Amygdala (tissue), 56 donors: Measurements from ENCODE around the gene DVL2.

Experiments used
- DNase-seq, 56 donors: peaks; one replicate each; lab custom pipeline; 2025; lab: John Stamatoyannopoulos, UW

DVL2 gene

GRCh38 chr17:7234083-7234951 lies at the start of gene DVL2:
Gene DVL2 (minus strand): TSS chr17:7234517. CDS start chr17:7234262, 255 bp downstream.
- DNase-seq: peak; percentile 46 to 98 (median 91)

- DNase-seq: no peak
Measured at GRCh38 chr17:7283471-7284216, 49.3 kb upstream of the DVL2 start.

GRCh38 chr17:7282752-7283321 lies 48.5 kb upstream of the DVL2 start:
- DNase-seq: no peak

DNA sequence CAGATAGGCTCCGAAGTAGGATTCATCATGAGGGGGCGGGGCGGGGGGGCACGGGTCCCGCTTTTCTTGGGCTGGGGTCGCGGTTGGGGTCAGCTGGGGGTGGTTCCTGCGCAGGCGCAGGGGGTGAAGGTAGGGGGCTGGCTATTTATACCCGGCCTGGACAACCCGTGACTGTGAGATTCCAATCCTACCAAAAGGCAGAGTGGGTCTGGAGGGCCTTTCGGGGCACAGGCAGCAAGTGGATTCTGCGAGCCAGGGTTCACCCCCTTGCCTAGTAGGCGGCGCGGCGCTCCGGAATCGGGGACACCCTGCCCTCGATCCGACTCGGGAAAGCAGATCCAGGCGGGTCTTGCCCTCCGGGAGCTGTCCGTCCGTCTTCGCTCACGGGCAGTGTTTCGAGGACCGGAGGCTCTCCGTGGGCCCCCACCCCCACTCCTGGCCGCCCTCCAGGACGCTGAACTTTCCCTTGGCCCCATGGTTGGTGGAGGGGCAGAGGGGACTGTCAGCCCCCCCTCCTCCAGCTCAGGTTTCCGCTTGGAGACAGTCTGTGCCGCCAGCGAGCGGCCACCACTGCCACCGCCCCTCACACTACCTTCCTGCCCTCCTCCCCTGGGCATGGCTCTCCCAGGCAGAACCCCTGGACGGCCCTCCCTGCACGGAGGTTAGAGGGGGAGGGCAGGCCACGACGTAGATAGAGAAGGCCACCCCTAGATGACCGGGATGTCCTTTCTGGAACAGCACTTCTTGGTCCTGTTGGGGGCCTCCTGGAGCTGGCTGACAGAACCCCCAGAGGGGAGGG lies 47.8 kb upstream of the DVL2 start:
- DNase-seq: peak in 1 of 56 donors; percentile 25

DNA sequence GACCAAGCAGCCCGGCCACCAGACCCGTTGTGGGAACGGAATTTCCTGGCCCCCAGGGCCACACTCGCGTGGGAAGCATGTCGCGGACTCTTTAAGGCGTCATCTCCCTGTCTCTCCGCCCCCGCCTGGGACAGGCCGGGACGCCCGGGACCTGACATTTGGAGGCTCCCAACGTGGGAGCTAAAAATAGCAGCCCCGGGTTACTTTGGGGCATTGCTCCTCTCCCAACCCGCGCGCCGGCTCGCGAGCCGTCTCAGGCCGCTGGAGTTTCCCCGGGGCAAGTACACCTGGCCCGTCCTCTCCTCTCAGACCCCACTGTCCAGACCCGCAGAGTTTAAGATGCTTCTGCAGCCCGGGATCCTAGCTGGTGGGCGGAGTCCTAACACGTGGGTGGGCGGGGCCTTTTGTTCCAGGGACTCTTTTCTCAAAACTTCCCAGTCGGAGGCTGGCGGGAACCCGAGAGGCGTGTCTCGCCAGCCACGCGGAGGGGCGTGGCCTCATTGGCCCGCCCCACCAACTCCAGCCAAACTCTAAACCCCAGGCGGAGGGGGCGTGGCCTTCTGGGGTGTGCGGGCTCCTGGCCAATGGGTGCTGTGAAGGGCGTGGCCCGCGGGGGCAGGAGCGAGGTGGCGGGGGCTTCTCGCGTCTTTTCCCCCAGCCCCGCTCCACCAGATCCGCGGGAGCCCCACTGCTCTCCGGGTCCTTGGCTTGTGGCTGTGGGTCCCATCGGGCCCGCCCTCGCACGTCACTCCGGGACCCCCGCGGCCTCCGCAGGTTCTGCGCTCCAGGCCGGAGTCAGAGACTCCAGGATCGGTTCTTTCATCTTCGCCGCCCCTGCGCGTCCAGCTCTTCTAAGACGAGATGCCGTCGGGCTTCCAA lies 47.0 kb upstream of the DVL2 start, which contains the start of gene SLC2A4:
Gene SLC2A4, plus strand, starts transcription at position 645 of the 879 bp plus-strand sequence. Its CDS starts 217 bp downstream, at position 862.
- DNase-seq: peak in 50 of 56 donors; percentile 31 to 92 (median 58)

- DNase-seq: peak in 50 of 56 donors; percentile 23 to 88 (median 61)
Measured at GRCh38 chr17:7280519-7281073, 46.3 kb upstream of the DVL2 start.

DNA sequence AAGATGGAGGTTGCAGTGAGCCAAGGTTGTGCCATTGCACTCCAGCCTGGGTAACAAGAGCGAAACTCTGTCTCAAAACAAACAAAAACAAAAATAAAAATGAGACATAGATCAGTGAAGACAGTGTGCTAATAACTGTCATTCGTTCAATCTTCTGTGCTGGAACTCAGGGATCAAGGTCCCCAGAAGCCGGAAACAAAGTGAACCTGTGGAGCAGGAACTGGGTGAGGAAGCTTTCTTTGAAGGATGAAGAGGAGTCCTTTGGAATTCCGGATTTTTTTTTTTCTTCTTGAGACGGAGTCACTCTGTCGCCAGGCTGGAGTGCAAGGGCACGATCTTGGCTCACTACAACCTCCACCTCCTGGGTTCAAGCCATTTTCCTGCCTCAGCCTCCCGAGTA lies 45.1 kb upstream of the DVL2 start:
- no peak for DNase-seq

GRCh38 chr17:7266784-7267183 lies 32.5 kb upstream of the DVL2 start:
- DNase-seq: no peak

DNA sequence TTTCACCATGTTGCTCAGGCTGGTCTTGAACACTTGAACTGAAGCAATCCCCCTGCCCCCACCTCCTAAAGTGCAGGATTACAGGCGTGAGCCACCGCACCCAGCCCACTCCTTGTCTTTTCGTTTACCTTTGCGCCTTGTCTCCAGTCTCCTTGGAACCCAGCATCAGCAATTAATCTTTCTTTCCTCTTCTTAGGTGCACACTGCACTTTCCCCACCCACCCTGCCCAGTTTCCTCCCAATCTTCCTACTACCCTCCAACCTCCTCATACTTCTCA lies 29.4 kb upstream of the DVL2 start:
- DNase-seq: no peak

- DNase-seq: no peak
Measured at GRCh38 chr17:7262935-7263800, 28.9 kb upstream of the DVL2 start.

- DNase-seq: no peak
Measured at GRCh38 chr17:7262192-7262934, 28.0 kb upstream of the DVL2 start, which contains the start of gene CLDN7. Gene CLDN7 (minus strand): TSS chr17:7262478. CDS start chr17:7262043, 435 bp downstream.

DNA sequence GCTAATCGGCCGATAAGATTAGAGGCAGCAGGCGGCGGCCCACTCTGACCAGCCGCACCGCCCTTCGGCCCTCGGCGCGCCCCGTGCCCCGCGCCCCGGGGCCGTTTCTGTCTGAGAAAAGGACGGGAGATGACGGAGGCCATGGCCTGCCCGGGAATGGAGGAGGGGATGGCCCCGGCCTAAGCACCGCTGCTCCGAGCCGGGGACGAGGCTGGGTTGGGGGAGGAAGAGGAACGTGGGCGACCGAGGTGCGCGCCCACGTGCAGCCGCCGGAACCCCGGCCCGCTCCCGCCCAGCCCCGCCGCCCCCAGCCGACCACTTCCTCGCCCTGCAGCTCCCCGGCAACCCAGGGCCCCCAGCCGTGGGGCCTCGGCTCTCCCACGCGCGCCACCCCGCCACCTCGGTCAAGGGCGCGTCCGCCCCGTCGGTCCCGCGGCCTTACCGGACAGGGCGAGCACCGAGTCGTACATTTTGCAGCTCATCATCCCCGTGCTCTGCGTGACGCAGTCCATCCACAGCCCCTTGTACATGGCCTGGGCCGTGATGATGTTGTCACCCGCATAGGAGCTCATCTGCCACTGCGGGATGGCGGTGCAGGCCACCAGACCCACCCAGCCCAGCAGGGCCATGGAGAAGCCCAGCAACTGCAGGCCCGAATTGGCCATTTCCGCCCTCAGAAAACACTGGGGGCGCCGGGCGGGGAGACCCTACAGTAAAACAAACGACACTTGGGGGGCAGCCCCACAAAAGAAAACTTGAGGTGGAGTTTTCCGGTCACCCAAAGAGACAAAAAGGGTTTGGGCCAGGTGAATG lies 27.3 kb upstream of the DVL2 start:
- DNase-seq: no peak

GRCh38 chr17:7260651-7261378 lies 26.5 kb upstream of the DVL2 start:
- no peak for DNase-seq

- DNase-seq: no peak
Measured at GRCh38 chr17:7260151-7260550, 25.8 kb upstream of the DVL2 start.

DNA sequence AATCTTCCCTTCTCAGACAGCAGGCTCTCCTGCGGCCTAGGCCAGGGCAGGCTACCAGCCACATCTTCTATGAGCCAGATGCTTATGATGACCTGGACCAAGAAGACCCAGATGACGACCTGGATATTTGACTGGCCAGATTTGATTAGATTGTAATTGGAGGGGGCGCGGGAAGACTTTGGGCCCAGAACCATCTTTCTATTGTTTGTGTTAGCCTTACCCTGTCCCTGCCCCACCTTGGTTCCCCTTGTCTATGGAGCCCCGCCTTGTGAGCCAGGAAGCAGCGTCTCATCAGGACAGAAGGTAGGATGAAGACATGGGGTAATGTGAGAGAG lies 25.2 kb upstream of the DVL2 start:
- DNase-seq: no peak
